Measurements from ENCODE around the gene SMPD2. TPM values are rescaled to one million over a fixed set of nuclear protein-coding genes. Genes with fewer than 3 reads are reported as not detected.

The SMPD2 gene
- total RNA-seq, 1 donor from 2014 or later, result 19.7 TPM

DNA sequence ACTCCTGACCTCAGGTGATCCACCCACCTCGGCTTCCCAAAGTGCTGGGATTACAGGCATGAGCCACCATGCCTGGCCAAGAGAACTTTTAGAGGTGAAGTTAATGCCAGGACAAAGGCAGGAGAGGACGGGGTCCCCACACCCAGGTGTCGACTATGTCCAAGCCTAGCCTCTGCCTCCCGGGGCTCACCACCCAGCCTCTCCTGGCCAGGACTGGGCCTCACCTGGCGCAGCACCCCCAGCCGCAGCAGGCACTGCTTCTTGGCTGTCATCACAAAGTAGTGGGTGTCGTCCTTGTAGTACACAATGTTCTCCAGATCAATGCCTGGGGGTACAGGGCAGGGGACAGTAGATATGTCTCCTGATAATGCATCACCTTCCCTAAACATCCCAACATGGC lies 10.9 kb downstream of the SMPD2 start:
- no peak for FAIRE-seq
- H3K4me3 ChIP-seq (ENCODE audit: low read depth, low read length), result no peak overlapping the region
- peaks cover 3% of the 10 kb centered on the region for H3K36me3 ChIP-seq (ENCODE audit: control insufficient read depth, insufficient read depth, low read length)
- no peak for DNase-seq (ENCODE audit: low read depth)
- no peaks in the 10 kb centered on the region for H3K27me3 ChIP-seq (ENCODE audit: control insufficient read depth, insufficient read depth, low read length)
- TF ChIP-seq, protein P1, sequence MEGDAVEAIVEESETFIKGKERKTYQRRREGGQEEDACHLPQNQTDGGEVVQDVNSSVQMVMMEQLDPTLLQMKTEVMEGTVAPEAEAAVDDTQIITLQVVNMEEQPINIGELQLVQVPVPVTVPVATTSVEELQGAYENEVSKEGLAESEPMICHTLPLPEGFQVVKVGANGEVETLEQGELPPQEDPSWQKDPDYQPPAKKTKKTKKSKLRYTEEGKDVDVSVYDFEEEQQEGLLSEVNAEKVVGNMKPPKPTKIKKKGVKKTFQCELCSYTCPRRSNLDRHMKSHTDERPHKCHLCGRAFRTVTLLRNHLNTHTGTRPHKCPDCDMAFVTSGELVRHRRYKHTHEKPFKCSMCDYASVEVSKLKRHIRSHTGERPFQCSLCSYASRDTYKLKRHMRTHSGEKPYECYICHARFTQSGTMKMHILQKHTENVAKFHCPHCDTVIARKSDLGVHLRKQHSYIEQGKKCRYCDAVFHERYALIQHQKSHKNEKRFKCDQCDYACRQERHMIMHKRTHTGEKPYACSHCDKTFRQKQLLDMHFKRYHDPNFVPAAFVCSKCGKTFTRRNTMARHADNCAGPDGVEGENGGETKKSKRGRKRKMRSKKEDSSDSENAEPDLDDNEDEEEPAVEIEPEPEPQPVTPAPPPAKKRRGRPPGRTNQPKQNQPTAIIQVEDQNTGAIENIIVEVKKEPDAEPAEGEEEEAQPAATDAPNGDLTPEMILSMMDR (IDR thresholded peaks at IDR 0.05; ENCODE audit: insufficient read depth, low read length, severe bottlenecking), result no peak

DNA sequence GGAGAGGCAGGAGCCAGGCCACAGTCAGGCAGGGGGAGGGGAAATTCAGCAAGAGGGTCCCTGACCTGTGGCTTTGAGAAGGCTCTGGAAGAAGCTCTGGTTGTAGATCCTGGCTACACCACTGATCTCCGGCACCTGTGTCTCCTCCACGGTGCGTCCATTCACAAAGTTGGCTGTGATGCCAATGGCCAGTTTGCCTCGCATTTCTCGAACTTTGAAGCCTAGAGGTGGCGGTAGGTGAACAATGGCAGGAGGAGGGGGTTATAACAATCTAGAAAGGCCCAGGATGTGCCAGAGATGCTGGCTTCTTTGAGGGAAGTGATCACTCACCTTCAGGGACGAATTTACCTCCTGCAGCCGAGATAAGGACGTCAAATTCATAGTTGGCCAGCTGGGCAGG lies 11.7 kb downstream of the SMPD2 start:
- H3K4me3 ChIP-seq (ENCODE audit: low read depth, low read length), result no peak overlapping the region
- H3K36me3 ChIP-seq (ENCODE audit: control insufficient read depth, insufficient read depth, low read length), result peaks cover 3% of the 10 kb centered on the region
- TF ChIP-seq, protein P1 (IDR thresholded peaks at IDR 0.05; ENCODE audit: insufficient read depth, low read length, severe bottlenecking), result no peak
- DNase-seq (ENCODE audit: low read depth) (no peak), FAIRE-seq (no peak)
- no peaks in the 10 kb centered on the region for H3K27me3 ChIP-seq (ENCODE audit: control insufficient read depth, insufficient read depth, low read length)

DNA sequence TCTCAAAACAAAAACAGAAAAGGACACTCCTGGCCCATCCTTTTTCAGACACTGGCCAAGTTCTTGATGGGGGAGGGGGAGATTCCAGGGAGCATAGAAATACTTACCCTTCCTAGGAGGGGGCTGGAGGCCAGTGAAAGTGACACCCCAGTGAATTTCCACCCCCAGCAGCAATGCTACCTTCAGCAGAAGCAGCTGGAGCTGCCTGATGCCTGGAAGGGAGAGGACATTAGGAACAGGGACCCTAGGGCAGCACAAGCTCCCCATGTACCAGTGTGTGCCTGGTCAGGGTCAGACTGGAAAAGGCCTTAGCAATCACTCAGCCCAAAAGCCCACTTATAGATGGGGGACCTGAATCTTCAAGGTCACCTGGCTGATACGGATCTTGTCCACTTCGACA lies 12.6 kb downstream of the SMPD2 start:
- FAIRE-seq (peak; percentile 13), DNase-seq (ENCODE audit: low read depth) (no peak)

DNA sequence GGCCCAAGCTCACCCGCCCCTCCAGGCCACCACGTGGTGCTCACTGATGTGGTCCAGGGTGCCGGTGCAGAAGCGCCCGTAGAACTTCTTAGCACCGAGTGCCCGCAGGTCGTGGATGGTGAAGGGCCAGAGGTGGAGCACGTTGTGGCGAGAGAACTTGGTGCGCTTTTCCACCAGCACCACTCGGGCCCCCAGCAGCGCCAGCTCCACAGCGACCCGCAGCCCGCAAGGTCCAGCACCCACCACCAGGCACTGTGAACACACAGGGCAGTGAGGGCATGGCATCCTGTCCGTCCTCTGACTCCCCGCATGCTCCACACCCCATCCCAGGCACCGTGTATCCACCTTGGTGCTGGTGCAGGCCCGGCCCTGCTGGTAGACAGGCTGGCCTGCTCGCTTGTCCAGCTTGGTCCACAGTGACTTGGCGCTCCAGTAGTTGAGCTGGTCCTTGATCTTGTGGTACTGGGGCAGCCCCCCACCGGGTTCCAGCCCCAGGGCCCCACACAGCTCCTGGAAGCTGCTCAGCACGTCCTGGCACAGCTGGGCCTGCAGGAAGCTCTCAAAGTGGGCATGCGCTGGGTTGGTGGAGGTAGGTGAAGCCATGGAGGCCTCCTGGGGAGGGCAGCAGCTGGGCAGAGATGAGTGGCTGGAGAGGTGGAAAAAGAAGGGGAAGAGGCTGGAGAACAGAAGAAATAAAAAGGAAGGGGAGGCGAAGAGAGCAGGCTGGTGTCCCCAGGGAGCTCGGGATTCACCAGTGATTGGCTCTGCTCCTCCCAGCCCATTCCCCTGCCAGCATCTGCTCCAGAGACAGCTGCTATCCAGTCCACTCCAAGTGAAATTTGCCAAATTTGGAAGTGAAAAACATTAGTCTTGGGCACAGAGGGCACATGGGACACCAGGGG lies 13.3 kb downstream of the SMPD2 start:
- Histone ChIP-seq H3K4me3 (ENCODE audit: low read depth, low read length) (no peak overlapping the region), H3K27me3 (ENCODE audit: control insufficient read depth, insufficient read depth, low read length) (no peaks in the 10 kb centered on the region), H3K36me3 (ENCODE audit: control insufficient read depth, insufficient read depth, low read length) (peaks cover 3% of the 10 kb centered on the region)
- no peak for FAIRE-seq
- DNase-seq (ENCODE audit: low read depth), result no peak
- TF ChIP-seq, protein P1 (IDR thresholded peaks at IDR 0.05; ENCODE audit: insufficient read depth, low read length, severe bottlenecking), result no peak

More for the DNA sequence above, 12.6 kb downstream of the SMPD2 start:
- Histone ChIP-seq H3K4me3 (ENCODE audit: low read depth, low read length) (no peak overlapping the region), H3K36me3 (ENCODE audit: control insufficient read depth, insufficient read depth, low read length) (peaks cover 3% of the 10 kb centered on the region), H3K27me3 (ENCODE audit: control insufficient read depth, insufficient read depth, low read length) (no peaks in the 10 kb centered on the region)
- TF ChIP-seq, protein P1 (IDR thresholded peaks at IDR 0.05; ENCODE audit: insufficient read depth, low read length, severe bottlenecking), result no peak

GRCh38 chr6:109454496-109455436 lies 14.2 kb downstream of the SMPD2 start:
- no peaks in the 10 kb centered on the region for H3K27me3 ChIP-seq (ENCODE audit: control insufficient read depth, insufficient read depth, low read length)
- no peak for DNase-seq (ENCODE audit: low read depth)
- peaks cover 3% of the 10 kb centered on the region for H3K36me3 ChIP-seq (ENCODE audit: control insufficient read depth, insufficient read depth, low read length)
- FAIRE-seq, result no peak
- peak overlapping the region; percentile 70 for H3K4me3 ChIP-seq (ENCODE audit: low read depth, low read length)
- TF ChIP-seq, protein P1 (IDR thresholded peaks at IDR 0.05; ENCODE audit: insufficient read depth, low read length, severe bottlenecking), result no peak
